ENCODE results near the gene TRPM3.

The TRPM3 gene

DNA sequence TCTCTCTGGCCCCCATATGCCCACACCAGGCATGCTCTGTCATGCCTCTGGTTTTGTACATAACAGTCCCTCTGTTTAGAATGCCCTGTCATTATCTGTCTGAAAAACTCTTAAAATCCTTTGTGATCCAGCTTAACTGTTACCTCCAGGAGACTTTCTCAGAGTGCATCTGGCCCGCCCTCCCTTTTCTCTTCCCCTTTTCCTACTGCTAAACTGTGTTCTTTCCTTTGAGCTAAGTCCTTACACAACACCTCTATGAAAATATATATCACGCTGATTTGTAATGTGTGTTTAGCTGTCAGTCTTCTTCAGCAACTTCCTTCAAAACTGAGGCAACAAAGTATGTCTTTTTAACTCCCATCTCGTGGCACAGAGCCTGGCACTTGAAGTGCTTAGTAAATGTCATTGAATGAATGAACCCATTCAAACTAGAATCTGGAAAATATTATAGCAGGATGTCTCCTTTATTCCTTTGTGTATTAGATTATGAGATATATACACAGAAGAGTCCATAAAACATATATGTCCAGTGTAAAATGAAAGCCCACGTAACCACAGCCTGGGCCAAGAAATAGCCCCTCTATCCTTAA, 540.7 kb downstream of the TRPM3 start:
- DNase-seq (ENCODE audit: low read depth): no peak

- DNase-seq (ENCODE audit: low read depth): no peak
Measured at GRCh38 chr9:70579686-70580085, 541.7 kb downstream of the TRPM3 start.

DNA sequence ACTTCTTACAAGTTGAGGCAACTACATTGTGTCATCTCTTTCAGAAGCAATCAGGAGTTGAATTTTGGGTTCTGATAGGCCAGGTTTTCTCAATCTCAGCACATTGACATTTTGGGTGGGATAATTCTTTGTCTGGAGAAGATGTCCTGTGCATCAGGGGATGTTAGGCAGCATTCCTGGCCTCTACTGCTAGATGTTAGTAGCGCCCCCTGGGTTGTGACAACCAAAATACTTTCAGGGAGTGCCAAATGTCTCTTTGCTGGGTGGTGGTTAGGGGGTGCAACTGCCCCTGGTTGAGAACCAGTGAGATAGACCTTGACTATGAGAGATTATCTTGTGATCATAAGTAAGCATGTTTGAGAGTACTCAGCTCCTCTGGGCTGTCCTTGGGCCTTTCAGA, 542.7 kb downstream of the TRPM3 start:
- DNase-seq (ENCODE audit: low read depth): peak; percentile 9

DNA sequence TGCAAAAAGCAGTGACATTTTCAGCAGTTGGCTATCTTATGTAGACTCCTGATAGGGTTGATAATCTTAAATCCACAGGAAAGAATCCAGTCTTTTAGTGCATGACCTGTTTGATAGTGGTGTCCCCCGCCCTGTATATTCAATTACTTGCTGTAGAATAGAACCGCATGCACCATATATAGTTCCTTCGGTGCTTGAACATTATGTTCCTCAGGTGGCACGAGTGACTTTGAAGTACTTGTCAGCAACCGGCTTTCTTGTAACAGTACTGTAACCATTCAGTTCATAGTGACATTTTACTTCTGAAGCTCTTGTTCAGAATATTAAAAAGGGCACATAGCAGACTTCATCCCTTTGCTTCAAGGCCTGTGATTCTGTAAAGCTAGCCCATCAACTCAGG, 543.8 kb downstream of the TRPM3 start:
- DNase-seq (ENCODE audit: low read depth): no peak

DNA sequence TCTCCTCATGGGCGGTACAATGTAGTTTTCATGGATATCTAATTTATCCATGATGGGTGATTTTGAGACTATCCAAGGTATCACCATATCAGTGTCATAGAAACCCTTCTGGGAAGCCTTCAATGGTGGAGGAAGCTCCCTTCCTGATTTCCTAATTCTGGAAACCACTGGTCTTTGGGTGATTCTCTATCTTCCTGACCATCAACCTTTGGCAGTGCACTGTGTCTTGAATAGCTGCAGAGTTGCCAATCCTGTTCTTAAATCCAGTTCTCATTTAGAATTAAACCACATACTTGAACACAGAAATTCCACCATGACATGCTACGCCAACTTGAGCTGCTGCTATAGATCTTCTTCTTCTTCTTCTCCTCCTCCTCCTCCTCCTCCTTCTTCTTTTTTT, 545.3 kb downstream of the TRPM3 start:
- peak; percentile 26 for DNase-seq (ENCODE audit: low read depth)

GRCh38 chr9:70574151-70574837, 547.1 kb downstream of the TRPM3 start:
- DNase-seq (ENCODE audit: low read depth): peak; percentile 96

DNA sequence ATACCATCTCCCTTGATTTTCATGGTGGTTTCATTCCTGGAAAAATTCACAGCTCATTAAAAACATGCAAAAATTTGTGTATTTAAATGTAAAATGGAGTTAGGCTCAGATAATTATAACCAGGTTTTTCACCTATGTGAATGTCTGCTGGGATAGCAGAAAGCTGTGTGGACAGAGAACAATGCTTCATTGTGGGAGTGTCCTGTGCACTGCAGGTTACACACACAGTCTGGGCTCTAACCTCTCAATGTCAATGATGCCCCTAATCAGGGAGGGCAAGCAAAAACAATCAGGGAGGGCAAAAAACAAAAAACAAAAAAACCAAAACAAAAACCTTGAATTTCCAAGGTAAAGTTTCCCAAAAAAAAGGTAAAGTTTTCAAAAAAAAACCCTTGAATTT, 548.1 kb downstream of the TRPM3 start:
- peak; percentile 40 for DNase-seq (ENCODE audit: low read depth)

DNA sequence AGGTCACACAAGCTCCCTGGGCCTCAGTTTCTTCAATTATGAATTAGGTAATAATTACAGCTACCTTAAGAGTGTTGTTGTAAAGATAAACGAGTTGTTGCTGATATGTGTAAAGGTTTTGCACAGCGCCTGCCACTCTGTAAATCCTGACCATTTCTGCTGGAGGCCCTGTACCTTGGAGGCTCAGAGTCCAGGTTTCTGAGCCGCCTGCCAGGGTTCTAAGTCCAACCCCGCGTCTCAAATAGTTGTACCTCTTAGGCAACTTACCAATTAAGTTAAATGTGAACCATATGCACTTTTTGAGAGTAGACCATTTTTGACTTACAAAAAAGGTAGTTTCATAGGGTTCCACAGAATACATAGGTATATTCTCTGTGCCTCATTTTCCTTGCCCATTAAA, 550.2 kb downstream of the TRPM3 start:
- no peak for DNase-seq (ENCODE audit: low read depth)

GRCh38 chr9:70569791-70570190, 551.6 kb downstream of the TRPM3 start:
- no peak for DNase-seq (ENCODE audit: low read depth)

DNA sequence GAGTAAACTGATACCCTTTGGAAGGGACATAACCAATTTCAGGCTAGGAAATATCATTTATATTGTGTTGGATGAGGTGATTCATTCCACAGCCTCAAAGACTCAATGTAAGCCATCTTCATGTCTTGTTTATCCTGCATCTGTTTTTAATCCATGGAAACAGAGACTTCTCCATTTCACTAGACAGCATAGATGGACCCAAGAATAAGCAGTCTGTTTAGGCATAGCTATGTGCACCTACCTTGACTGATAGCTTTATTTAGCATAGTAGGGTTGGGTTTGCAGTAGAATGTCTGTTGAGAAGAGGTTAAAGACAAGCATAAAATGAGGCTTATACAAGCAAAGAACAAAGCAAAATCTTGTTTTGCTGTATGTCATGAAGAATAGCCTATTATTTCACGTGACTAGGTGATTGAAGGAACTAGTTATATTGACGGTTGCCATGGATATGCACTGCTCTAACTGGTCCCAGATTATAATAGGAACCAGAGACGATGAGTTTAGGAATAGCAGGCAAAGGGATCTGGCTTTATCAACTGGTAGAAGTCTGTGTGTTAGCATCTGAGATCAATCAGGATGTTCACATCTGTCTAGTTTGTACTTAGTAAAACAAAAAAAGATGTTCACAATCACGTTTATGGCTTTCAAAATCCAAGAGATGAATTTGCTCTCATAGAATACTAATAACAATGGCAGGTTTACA, 552.2 kb downstream of the TRPM3 start:
- DNase-seq (ENCODE audit: low read depth): peak; percentile 64

- DNase-seq (ENCODE audit: low read depth): peak; percentile 84
Measured at GRCh38 chr9:70567511-70567910, 553.9 kb downstream of the TRPM3 start.

DNA sequence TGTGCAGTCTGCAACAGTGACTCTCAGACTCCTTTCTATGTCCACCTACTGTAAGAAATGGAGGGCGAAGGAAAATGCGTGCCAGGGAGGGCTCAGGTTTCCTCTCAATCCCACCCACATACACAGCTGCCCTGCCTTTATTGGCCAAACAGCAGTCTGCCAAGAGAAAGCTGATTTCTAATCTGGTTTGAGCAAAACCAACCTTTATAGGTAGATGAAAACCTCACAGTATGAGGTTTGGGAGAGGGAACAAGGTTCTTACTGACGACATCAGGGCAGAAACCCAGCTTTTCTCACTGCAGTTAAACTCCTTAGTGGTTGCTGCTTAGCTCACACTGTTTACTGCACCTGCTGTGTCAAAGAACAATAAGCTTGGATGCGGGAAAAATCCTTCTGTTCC, 554.7 kb downstream of the TRPM3 start:
- no peak for DNase-seq (ENCODE audit: low read depth)

DNA sequence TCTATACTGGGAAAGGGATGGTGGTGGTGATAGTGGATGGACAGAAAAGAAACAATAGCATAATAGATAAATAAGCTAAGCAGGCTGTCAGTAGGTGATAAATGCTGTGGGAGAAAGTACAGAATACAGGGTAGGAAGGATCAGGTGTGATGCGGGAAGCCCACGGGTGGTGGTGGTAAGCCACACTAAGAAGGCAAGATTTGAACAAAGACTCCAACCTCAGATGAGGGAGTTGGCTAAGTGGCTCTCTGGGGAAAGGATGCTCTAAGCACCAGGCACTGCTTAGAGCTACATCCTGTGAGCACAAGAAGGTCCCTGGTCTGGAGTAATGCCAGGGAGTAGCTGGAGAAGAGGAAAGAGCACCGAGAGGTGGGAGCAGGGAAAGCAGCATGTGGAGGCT, 555.4 kb downstream of the TRPM3 start:
- DNase-seq (ENCODE audit: low read depth): peak; percentile 24

DNA sequence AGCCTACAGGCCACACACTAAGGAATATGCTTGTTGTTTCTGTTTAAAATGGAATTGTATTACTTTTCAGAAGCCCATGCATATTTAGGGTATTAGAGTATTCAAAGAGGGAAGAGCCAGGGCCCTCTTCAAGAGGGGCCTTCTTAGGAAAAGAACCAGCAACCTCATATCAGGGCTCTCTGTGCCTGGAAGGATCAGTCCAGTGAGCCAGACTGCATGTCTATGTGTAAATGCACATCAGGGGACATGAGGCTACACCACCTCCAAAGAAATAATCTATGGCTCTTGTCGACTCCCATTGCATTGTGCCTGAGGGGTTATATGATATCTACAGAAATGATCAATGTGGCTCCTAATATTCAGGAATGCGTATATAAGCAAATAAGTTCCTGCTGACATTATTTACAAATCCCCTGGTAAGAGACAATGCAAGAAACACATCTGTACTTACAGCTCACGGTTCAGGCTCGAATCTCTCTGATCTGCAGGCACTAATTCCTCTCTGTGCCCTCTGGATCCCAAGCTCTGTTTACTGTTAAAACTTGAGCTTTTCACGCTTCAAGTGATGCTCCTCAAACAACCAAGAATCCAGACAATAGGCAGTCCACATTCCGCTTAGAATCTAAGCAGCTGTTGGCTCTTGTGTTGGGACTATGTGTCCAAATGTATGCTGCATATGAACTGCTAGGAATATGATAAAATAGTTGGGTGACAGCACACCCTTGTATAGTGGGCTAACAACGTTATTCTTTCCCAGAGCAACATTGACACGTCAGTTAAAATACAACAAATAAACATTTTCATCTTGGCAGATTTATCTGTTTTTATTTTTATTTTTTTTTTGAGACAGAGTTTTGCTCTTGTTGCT, 556.7 kb downstream of the TRPM3 start:
- peak; percentile 13 for DNase-seq (ENCODE audit: low read depth)

GRCh38 chr9:70563431-70564204, 557.8 kb downstream of the TRPM3 start:
- peak; percentile 97 for DNase-seq (ENCODE audit: low read depth)

DNA sequence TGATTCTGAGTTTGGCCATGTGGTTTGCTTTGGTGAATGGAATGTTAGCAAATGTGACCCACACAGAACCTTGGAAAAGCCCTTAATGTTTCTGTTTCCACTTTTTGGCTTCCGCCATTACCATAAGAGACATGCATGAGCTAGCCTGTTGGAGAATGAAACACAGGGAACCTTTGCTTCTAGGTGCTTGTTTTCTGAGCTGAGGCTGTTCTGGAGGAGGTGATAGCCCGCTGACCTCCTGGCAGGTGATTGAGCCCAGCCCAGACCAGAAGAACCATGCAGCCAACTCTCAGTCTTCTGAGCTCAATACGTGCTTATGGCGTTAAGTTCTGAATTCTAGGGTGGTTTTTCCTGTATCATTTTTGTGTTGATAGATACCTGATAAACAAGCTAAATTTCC, 558.4 kb downstream of the TRPM3 start:
- DNase-seq (ENCODE audit: low read depth): no peak

DNA sequence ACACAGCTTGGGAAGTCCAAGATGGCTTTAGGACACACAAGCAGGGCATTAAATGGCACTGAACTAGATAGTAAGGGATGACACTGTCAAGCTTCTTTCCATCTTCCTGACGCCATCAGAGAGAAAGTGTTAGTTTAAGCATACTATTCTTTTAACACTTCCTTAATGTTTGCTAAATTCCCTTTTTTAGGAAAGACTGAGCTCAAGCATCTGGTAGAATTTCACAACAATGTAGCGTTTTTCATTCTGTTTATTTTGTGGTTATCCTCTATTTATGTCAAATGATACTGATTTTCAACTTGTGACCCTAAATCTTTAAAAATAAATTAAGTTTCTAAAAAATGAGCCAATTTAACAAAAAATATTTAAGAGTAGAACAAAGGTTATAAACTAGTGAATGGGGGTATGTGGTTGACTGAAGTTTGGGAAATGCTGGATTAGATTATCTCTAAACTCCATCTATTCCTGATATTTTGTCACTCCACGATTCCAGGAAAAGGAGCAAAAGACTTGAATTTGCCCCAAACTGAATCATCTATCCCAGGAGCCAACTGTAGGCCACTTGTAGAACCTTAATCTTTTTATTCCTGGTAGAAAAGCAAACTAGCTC, 559.5 kb downstream of the TRPM3 start:
- DNase-seq (ENCODE audit: low read depth): peak; percentile 86

- no peak for DNase-seq (ENCODE audit: low read depth)
Measured at GRCh38 chr9:70561111-70561510, 560.3 kb downstream of the TRPM3 start.

DNA sequence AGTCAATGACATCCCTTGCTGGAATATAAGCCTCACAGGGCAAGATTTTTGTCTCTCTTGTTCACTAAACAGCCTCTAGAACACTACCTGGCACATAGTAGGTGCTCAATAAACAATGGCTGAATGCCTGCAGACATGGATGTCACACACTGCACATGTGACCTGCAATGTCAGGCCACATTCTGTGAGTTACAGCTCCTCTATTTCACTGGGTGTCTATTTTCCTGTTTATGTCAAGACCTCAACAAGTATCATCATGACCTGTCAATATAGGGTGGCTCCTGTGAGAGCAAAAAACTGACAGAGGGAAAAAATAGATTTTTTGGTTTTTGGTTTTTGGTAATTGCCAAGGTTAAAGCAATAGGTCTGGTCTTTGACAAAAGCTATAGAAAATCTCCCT, 562.3 kb downstream of the TRPM3 start:
- no peak for DNase-seq (ENCODE audit: low read depth)

DNA sequence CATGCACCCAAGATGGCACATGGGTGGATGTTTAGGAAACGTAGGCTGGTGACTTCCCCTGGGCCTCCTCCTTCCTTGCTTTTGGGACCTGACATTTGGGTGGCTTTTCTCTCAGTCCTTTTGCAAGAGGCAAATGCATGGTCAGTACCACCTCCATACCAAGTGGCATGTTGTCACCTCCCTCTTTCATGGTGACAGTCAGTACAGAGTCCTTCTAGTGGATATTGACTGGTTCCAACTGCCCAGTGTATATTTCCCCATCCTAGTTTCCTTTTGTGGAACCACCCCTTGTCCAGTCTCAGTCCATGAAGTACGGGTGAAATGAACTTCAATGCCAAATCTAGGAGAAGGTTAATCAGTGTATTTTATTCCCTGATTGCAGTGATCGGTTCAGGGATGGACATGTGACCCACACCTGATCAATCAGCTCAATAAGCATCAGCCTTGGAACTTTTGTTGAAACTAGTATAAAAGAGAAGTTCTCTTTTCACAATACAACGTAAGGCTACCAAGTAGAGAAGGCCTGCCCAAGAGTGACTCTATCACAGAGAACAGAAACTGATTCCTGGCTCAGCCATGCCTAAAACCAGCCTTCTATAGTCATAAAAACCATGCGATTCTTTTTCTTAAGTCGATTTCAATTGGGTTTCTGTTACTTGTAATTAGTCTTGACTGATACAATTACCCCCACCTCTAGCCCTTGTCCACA, 563.6 kb downstream of the TRPM3 start:
- no peak for DNase-seq (ENCODE audit: low read depth)

DNA sequence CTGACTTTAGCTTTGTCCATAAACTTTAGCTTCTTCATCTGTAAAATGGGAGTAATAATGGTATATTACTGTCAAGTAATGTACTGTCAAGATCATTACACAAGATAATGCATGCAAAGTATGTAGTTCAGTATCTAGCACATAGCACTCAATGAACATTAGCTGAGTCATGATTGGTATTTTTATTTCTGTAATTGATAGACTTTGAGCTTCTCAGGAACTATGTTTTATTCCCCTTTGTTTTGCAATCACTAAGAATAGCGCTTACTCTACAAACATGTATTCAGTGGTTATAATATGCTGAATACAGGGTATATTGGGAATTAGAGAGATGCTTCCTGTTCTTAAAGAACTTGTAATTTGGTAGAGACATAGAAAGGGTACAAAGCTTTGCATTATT, 564.6 kb downstream of the TRPM3 start:
- peak; percentile 55 for DNase-seq (ENCODE audit: low read depth)

Data from EH (cell line).